Stimulated activated CD4-positive, alpha-beta T cell treated with anti-CD3 and anti-CD28 coated beads, Interleukin-1b, Interleukin-23, amount 100 ng/mL, for 24 hours (primary cell): Measurements from ENCODE around the gene SCO2.

ENCODE experiments used
- DNase-seq, 4 experiments: peaks; one replicate each; pipeline ENCODE4 v3.0.0-alpha.2; 2020; ENCODE audit warnings: low read depth in 4 of 4, low spot score in 1 of 4

SCO2 gene

DNA sequence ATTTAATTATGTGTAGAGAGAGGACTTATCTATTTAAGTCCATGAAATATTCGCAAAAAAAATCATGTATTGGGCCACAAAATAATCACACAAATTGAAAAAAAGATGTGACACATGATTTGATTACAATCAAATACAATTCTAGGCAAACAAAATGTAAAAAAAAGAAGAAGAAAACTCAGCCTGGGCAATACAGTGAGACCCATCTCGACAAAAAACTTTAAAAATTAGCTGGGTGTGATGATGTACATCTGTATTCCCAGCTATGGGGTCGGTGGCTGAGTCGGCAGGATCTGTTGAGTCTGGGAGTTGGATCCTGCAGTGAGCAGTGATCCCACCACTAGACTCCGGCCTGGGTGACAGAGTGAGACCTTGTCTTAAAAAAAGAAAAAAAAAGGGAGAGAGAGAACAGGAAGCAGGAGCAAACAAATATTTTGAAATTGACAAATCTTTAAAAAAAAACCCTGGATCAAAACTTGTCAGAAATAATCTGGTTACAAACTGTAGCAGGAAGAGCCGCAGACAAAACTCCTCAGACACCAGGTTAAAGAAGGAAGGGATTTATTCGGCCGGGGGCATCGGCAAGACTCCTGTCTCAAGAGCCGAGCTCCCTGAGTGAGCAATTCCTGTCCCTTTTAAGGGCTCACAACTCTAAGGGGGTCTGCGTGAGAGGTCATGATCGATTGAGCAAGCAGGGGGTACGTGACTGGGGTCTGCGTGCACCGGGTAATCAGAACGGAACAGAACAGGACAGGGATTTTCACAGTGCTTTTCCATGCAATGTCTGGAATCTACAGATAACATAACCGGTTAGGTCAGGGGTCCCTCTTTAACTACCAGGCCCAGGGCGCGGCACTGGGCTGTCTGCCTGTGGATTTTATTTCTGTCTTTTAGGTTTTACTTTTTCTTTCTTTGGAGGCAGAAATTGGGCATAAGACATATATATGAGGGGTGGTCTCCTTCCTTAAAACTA, 7.7 kb upstream of the SCO2 start:
- no peak for DNase-seq

DNA sequence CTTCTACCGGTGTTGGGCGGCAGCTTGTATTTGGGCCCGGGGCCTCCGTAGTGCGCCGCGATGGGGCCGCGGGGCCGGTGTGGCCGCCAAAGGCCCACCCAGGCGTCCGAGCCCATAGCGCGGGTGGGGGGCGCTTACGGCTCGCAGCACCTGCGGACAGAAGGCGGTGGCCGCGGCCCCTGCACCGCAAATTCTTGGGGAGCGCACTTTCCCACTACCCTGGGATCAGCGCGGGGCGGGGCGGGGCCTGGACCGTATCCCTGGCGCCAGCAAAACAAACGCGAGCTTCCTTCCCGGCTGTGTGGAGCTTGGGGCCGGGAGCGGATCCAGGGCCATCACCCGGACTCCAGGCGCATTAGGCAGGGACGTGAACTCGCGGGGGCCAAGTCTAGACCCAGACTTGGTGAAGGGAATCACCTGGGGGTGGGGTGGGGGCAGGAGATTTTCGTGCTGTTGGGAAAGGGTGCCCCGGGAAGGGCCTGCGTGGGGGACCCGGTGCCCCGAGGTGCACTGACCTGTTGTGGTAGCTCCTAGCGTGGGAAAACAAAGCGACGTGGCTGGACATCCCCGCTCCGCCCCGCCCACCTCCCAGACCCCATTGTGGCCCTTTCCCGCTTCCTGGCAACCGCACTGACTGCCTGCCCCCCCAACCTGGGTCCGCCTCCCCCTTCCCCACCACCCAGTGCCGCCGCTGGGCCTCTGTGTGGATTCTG, 6.7 kb upstream of the SCO2 start:
- DNase-seq: no peak

DNA sequence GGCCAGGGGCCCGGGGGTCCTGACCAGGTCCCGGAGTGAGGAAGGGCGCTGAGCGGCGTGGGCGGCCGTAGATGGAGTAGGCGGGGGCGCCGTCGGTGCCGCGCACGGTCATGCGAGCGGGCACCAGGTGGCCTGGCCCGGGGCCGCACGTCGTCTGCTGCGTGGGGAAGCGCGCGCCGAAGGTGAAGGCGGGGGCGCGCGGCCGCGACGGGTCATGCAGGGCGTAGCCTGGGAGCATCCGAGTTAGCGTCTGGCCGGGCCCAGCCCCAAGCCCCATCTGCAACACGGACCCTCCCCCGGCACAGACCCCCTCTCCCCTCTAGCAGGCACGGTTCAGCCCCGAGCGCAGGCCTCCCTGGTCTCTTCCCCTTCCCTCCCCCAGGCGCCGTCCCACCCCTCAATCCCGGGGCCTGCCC, 6.2 kb upstream of the SCO2 start:
- DNase-seq: peak in 2 of 4 experiments; percentile 42 to 65

DNA sequence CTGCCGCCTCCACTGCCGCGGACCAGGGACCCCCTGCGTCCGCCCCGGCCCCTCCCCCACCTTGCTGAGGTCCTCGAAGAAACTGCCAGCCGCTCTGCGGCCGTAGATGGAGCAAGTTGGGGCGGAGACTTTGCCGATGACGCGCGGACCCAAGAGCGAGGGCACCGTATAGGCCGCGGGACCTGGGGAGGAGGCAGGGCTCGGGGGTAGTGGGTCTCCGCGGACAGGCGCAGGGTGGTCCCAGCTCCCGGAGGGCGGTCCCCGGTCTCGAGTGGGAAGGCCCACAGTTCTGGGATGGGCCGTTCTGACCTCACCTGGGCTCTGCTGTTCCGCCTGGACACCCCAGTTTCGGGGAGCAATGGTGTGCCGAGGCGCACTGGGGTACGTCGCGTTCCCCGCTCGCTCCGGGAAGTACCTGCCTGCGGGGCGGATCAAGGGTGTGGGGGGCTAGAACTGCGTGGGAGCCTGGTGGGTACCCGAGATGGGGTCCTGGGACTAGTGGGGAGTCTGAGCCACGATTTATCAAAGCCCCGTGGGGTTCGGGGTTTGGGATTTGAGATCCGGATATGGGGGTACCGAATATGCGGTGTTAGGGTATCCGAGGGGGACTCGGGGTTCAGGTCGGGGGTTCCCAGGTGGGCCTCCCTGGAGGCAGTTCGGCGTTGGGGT, 5.6 kb upstream of the SCO2 start:
- peak in 3 of 4 experiments; percentile 55 to 77 (median 76) for DNase-seq

DNA sequence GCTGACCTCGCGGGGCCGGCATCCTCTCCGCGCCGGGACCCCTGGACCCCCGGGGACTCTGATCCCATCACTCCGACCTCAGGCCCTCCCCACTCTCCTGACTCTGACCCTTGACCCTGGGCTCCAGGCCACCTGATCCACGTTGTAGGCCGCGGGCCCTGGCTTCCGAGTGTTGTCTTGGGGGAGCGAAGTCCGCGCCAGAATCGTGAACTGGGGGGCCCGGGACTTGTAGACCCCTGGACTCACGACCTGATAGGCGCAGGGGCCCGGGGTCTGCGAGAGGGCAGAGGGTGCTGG, 5.1 kb upstream of the SCO2 start:
- DNase-seq: no peak

DNA sequence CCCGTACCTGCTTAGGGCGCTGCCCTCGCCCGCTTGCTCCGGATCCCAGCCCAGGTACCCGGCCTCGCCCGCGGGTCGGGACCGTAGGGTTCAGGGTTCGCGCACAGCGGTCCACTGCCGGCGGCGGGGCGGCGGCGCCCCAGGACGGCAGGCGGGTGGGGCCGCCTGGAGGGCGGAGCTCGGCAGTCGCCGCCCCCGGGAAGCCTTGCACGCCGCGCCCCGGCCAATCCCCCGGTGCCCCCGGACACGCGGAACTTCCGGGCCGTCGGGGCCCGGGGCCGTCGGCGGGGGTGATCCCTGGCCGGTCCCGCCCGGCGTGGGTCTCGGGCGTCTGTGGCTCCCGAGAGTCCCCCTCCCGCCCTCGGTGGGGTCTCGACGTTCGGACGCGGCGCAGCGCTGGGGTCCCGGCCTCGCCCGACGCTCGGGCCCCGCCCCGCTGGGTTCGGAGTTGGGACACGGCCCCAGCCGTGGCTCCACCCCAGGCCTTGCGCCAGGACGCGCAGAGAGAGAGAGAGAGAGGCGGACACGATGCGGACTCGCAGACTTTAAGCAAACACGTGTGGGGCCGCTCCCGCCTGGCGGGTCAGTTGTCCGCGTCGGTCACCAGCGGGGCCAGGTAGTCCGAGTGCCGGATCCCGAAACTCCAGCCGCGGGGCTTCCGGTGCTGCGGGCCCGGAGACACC, 4.6 kb upstream of the SCO2 start, which contains the start of gene TYMP:
Gene TYMP, minus strand, starts transcription at position 116 of the 683 bp plus-strand sequence. CDS start 303 bp downstream, outside the sequence.
- peak in 2 of 4 experiments; percentile 40 to 69 for DNase-seq

DNA sequence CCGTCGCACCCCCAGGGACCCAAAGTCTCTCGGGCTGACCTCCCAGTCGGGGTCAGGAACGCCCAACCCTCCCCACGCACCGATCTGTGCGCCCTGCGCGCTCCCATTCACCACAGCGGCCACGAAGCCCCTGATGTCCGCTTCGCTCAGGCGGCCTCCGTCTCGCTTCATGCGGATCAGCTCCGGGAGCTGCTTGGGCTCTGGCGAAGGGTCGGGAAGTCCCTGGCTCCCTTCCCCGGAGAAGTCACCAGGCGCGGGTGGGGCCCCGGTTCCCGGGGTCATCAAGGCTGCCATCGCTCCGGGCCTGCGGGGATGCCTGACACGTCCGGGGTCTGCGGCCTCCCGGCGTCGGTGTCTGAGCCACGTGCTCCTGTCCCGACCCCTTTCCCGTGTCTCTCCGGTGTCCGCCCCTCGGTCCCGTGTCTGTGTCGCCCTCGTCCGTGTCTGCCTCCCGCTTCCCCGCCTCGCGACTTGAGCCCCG, 4.1 kb upstream of the SCO2 start:
- DNase-seq: no peak

DNA sequence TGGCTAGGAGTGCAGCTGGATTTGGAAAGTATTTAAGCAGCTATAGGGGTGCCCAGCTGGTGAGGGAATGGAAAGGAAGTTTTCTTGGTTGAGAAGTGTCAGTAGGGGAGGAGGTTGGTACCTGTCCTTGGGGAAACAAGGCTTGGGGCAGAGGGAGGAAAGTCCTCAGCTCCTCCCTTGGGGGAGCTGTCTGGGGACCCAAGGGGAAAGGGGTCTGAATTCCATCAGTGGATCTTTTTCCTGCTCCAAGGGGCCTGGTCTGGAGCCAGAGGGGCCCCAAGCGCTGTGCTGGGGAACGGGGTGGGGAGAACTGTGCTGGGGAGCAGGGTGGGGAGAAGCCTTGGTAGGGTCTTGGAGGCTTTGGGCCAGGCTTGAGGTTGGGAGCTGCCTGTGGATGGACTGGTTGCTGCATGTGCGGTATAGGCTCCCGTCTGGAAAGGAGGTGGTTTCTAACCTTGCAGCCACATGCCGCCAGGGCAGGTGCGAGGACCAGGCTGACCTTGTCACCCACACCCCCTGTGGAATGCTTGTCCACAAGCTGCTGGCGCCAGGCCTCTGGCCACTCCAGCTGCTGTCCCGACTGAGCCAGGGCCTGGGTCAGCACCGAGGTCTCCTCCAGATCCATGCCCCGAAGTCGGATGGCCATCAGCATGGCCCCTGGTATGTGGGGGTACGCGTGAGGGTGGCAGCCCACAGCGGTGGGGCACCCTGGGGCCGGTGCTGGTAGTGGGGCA, 3.5 kb upstream of the SCO2 start:
- DNase-seq: no peak

DNA sequence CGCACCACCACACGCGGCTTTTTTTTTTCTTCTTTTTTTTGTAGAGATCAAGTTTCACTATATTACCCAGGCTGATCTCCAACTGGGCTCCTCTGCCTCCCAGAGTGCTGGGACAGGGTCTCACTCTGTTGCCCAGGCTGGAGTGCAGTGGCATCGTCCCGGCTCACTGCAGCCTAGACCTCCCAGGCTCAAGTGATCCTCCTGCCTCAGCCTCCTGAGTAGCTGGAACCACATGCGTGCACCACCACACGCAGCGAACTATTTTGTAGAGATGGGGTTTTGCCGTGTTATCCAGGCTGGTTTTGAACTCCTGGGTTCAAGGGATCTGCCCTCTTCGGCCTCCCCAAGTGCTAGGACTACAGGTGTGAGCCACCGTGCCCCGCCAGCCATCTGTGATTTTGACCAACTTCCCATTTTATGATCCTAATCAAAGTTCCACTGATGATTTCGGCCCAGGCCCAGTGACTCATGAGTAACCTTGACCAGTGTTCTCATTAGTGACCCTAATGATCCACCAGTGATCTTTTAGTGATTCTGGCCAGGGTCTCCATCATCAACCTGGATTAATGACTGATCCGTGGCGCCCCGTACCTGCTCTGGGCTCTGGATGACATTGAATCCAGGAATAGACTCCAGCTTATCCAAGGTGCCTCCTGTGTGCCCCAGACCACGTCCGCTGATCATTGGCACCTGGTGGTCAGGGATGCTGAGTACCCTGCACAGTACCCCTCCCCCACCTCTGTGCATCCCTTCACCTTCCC, 2.7 kb upstream of the SCO2 start:
- DNase-seq: no peak

DNA sequence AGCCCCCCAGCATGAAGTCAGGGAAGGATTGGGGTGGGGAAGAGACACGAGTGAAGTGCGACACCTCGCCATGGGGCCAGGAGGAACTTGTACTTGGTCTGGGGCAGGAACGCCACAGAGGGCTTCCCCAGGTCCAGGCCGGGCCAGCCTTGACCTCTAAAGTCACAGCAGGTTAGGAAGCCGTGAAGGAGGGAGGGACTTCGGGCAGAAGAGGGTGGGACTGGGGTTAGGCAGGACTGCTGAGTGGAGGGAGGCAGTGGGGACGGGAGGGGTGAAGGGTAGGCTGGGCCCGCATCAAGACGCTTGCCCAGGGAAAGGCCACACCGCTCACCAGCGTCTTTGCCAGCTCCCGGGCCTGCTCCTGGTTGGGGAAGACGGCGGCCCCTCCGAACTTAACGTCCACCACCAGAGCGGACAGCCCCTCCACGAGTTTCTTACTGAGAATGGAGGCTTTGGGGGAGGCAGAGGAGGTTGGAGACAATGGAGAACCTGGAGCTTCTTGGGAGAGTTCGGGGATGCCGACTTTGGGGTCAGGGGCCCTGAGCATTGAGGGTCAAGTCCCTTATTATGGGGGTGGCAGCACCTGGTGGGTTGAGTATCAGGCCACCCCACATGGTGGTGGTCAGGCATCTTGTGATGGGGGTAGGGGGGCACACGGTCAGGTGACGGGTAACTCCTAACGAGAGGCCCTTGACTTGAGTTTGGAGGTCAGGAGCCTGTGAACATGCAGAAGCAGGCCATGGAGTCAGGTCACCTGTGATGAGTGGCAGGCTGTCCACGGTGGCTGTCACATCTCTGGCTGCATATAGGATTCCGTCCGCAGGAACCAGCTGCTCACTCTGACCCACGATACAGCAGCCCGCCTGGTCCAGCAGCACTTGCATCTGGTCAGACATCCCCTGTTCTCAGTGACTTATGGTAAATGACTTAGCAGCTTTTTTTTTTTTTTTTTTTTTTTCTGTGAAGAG, 1.7 kb upstream of the SCO2 start:
- peak in 1 of 4 experiments; percentile 48 for DNase-seq

DNA sequence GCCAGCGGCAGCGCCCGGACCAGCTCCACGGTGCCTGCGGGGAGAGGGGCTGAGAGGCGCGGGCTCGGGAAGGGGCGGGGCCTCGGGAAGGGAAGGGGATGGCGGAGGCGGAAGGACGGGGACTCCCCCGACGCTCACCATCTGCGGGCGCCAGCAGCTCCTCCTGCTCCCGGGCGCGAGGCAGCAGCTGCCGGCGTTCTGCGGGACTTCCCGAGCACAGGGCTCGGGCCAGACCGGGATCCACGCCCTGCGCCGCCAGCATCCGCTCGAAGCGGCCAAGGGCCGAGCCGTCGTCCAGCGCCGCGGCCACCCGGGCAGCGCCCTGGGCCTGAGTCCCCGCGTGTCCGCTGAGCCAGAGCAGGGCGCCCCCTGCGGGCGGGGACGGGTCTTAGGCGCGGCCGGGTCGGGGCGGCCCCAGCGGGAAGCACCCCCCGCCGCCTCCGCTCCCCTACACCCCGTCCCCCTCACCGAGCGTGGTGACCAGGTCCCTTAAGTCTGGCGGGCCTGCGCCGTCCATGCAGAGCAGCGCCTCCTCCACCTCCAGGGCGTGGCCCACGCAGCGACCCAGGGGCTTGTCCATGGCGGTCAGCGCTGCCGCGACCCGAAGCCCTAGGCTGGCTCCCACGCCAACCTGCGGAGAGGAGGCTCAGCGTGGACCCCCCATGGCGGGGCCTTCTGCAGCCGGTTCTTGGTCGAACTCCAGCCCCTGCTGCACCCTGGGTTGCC, 873 bp upstream of the SCO2 start:
- DNase-seq: peak; percentile 65 to 88 (median 80)

DNA sequence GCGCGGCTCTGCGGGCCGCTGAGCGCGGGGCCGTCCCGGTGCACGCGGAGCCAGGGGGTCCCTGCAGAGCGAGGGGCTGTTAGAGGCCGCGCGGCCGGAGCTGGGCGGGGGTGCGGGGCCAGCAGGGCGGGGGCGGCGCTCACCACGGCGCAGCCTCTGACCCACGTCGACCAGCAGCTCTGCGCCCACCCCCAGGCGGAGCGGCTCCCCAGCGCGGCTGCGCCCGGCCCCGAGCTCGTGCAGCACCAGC, 385 bp upstream of the SCO2 start:
- DNase-seq: no peak

DNA sequence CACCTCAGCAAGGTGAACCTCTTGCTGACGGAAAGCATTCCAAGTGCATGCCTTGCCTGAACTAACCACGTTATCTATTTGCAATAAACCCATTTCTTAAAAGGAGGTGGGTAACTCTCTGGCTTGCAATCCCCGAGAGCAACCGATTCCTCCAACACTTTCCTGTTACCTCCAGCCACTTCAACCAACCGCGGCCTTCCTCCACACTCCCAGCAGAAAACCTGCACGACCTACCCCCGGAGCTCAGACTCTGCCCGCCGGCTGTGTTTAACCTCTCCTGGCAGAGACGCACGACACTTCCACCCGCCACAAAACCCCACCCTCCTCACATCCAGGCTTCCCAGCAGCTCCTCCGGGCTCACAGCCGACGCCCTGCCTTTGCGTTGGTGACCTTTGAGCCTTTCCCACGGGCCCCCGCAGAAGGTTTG, 708 bp downstream of the SCO2 start:
- DNase-seq: no peak

DNA sequence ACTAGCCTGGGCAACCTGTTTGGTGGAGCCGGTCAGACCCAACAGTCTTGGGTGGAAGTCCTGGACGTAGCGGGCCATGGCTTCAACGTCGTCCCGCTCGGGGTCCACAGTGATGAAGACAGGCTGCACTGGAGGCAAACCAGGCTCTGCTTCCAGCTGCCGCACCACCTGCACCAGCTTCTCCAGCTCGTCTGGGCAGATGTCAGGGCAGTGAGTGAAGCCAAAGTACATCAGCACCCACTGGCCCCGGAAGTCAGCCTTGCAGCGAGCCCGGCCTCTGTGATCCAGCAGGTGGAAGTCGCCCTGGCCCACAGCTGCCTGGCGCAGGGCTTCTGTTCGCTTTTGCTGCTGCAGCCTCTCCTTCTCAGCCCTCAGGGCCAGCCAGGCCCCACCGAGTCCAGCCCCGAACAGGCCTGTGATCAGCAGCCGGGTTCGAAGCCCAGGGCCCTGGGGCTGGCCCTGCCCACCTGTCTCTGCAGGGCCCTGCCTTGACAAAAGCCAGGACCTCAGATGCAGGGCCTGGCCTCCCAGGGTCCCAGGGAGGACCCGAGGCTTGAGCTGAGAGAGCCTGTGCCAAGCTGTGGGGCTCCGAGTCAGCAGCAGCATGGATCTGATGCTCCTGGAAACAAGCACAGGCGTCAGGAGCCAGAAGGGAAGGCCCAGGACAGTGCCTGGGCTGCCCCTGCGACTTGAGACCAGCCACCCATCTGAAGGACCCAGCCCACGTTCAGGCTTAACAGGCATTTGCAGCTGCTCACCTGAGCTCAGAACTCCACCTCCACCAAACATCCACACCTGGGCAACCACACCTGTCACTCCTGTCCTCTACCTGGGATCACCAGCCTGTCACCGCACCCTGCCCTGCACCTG, 1.4 kb downstream of the SCO2 start:
- DNase-seq: no peak

DNA sequence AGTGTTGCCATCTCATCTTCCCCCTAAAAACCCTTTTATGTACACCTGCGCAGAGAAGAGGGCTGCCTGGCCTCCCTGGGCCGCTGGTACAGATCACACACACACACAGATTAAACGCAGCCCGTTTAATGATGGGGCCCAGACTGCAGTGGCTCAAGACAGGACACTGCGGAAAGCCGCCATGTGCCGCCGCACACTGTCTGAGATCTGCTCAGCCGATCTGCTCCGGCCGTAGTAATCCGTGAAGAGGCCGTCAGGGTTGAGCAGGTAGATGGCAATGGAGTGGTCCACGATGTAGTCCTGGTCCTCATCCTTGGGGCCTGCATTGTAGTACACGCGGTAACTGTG, 2.0 kb downstream of the SCO2 start:
- no peak for DNase-seq

DNA sequence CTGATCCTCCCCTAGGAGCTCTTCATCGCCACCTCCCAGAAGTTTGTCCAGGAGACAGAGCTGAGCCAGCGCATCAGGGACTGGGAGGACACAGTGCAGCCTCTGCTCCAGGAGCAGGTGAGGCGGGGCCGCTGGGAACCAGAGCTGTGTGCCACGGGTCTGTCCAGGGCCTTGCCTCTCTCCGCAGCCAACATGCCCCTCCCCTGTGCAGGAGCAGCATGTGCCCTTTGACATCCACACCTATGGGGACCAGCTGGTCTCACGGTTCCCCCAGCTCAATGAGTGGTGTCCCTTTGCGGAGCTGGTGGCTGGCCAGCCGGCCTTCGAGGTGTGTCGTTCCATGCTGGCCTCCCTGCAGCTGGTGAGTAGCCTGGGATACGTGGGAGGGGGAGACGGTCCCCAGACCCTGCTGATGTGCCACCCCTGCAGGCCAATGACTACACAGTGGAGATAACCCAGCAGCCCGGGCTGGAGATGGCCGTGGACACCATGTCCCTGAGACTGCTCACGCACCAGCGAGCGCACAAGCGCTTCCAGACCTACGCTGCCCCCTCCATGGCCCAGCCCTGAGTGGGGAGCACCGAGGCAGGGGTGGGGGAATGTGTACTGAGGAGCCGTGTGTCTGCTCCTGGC, 2.5 kb downstream of the SCO2 start:
- DNase-seq: no peak
